HG03520 (cell line): ENCODE results near the gene CPNE5.
"Not testable (repeated sequence)": the region's sequence is repeated elsewhere in the genome, so short reads cannot be mapped to it uniquely, and the experiment has no call there.

ENCODE experiments used
- ATAC-seq: cut with Tn5 transposase; IDR thresholded peaks from one replicate; pipeline ENCODE4 v1.9.1; 2021; ENCODE audit warnings: mild to moderate bottlenecking, moderate library complexity; ENCODE audit not compliant: unreplicated experiment

The CPNE5 gene

GRCh38 chr6:36706339-36706738 lies 132.9 kb downstream of the CPNE5 start:
- ATAC-seq = no peak

- not testable (repeated sequence) for ATAC-seq
Observed at GRCh38 chr6:36704961-36705577, 134.2 kb downstream of the CPNE5 start.

GRCh38 chr6:36703982-36704381 lies 135.3 kb downstream of the CPNE5 start:
- ATAC-seq = no peak

- ATAC-seq = no peak
Observed at GRCh38 chr6:36703081-36703606, 136.1 kb downstream of the CPNE5 start.

GRCh38 chr6:36702656-36703055 lies 136.6 kb downstream of the CPNE5 start:
- no peak for ATAC-seq

- no peak for ATAC-seq
Observed at GRCh38 chr6:36701401-36701991, 137.7 kb downstream of the CPNE5 start.

GRCh38 chr6:36700831-36701230 lies 138.4 kb downstream of the CPNE5 start:
- ATAC-seq = no peak

GRCh38 chr6:36700071-36700812 lies 139.0 kb downstream of the CPNE5 start:
- ATAC-seq = no peak

GRCh38 chr6:36699348-36699747 lies 139.9 kb downstream of the CPNE5 start:
- no peak for ATAC-seq

GRCh38 chr6:36698871-36699271 lies 140.4 kb downstream of the CPNE5 start:
- ATAC-seq = no peak

- ATAC-seq = no peak
Observed at GRCh38 chr6:36698196-36698595, 141.0 kb downstream of the CPNE5 start.

GRCh38 chr6:36697481-36697903 lies 141.8 kb downstream of the CPNE5 start, which contains the start of gene RAB44:
RAB44 (plus strand) TSS chr6:36697826; CDS start chr6:36704236, 6,410 bp downstream.
- no peak for ATAC-seq

- ATAC-seq = no peak
Observed at GRCh38 chr6:36695414-36695813, 143.8 kb downstream of the CPNE5 start.

GRCh38 chr6:36694616-36695015 lies 144.6 kb downstream of the CPNE5 start:
- no peak for ATAC-seq

- ATAC-seq = no peak
Observed at GRCh38 chr6:36692861-36693702, 146.2 kb downstream of the CPNE5 start.

- no peak for ATAC-seq
Observed at GRCh38 chr6:36692220-36692619, 147.0 kb downstream of the CPNE5 start.

GRCh38 chr6:36691612-36692011 lies 147.6 kb downstream of the CPNE5 start:
- ATAC-seq = no peak

GRCh38 chr6:36691011-36691410 lies 148.2 kb downstream of the CPNE5 start:
- ATAC-seq = no peak
